DMS79 (cell line): Measurements from ENCODE around the gene TMED7.

Experiments
- DNase-seq: peaks from one replicate; lab custom pipeline; 2025; lab: John Stamatoyannopoulos, UW

TMED7 gene

DNA sequence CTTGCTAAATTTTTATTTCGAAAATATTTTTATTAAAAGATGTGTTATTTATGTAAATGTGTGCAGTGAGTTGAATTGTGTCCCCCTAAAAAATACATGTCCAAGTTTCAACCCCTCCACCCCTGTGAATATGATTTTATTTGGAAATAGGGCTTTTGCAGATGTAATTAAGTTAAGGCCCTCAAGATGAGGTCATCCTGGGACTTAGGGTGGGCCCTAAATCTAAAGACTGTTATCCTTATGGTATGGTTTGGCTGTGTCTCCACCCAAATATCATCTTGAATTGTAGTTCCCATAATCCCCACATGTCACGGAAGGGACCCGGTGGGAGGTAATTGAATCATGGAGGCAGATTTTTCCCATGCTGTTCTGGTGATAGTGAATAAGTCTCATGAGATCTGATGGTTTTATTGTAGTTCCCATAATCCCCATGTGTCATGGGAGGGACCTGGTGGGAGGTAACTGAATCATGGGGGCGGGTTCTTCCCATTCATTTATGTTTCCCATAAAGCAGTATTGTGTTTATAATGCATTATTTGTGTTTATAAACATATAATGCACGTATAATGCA lies 1.5 kb upstream of the TMED7 start:
- DNase-seq: no peak

DNA sequence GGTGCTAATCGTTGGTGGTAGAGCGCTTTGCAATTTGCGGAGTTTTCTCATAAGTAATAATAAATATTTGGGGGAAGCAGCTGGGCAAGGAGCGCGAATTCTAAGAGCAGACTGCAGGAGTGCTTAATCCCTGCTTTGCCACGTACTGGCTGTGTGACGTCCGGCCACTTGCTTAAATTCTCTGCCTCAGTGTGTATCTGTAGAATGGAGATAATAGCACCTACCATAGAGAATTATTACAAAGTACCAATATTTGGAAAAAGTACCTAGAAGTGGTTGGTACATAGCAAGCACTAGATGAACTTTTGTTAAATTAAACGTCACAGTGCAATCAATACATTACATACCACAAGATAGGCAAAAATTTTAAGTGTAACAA lies 598 bp upstream of the TMED7 start:
- no peak for DNase-seq

DNA sequence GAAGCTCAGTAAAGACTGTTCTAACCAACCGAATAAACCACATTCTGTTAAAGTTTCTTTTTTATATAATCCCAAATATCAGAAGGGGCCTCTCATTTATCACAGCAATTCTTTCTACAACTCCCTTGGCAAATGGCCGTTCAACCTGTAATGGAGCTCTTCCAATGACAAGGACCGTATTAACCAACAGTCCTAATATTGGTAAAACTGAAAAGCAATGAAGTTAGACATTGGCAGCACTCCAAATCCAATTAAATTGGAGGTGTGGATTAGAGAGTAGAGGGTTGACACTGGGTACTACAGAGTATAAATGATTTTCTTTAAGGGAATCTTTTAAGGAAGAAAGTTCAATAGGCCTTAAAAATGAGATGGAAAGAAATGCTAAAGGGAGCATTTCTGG lies 842 bp downstream of the TMED7 start:
- no peak for DNase-seq

DNA sequence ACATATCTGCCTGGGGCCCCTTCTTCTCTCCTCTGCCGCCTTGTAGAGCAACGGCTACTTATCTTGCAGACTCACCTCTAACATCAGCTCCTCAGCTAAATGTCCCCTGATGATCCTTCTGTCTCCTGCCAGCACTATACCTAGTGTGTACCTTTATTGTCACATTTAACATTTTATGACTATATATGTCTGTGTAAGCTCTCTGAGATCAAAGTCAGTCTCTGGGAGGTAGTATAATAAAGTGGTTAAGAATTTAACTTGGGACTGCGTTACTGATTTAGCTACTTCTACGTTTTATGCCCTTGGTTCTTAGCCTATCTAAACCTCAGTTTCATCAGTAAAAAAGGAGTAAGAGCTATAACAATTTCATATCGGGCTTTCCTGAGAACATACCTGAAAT lies 2.2 kb downstream of the TMED7 start:
- no peak for DNase-seq

DNA sequence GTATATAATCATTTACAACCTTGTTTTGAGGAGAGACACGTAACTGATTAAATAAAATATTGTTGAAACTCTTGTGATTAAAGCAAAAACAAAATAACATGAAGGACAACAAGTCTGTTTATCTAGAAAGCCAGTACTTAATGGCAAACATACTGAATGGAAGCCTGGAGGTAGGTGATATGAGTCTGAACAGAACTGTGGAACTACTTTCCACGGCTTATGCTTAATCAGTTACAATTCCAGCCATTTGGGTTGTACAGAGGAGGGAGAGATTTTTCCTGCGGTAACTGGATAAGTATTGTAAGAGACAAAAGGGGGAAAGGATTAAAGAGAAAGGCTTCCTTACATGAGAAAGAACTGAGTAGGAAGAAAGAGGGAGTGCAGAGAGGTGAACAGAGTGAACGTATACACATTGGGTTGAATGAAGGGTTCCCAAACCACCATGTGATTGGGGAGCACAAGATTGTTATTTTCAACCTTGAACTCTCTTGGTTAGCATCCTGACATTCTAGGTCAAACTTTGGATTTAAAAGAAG lies 4.4 kb downstream of the TMED7 start:
- no peak for DNase-seq

DNA sequence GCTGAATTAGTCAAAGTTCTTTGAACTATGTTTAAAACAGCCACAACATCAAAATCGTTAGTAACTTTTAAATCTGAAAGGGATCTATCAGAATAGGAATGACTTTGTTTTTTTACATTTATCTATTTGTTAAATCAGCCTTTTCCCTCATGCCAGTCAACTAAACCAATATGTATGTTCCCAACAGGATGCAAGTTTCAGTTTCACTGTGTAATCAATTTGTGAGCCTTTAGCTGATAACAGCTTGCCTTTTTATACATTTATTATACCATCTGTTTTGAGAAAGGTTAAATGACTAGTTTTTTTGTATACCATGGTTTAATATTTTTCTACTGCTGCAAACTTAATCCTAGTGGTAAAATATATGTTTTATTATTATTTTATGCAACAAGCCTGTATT lies 8.9 kb downstream of the TMED7 start:
- DNase-seq: no peak

DNA sequence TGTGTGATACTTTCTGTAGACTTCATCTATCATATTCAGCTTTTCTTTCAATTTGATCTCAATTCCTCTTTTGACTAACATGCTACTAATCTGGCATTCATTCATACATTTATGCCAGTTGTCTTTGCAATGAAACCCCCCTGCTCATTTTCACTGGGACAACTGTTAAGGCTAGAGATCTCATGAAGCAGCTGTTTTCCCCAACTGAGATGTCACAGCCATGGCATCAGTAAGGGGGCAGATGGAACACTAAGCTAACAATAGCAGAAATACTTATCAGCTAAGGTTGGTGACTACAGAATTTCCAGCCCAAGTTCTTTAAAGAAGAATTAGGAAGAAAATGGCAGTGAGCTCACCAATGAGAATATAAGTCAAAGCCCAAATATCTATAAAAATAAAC lies 9.4 kb downstream of the TMED7 start:
- no peak for DNase-seq

DNA sequence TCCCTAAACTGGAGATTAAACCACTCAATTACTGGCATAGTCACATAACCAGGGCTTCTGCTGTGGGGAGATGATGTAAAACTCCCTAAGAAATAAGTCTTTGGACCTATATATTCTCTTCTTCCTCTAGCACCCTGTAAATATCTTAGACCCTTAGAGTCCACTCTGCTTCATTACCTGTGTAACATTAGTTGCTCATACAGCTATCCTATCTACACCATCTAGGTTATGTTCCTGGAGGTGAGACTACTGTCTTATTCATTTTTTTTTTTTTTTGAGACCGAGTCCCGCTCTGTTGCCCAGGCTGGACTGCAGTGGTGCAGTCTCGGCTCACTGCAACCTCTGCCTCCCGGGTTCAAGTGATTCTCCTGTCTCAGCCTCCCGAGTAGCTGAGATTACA lies 14.0 kb downstream of the TMED7 start:
- no peak for DNase-seq

DNA sequence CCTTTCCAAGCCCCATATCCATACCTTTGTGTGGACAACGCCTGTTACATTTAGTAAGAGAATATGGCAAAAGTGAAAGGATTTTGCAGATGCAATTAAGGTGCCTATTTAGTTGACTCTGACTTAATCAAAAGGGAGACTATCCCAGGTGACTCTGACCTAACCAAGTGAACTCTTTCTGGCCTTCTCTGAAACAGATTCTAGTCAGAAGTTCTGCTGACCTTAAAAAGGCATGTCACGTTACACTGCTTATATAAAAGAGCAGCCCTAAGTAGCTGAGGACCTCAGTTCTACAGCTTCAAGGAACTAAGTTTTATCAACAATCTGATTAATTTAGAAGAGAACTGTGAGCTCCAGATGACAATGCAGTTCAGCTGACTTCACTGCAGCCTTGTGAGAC lies 17.9 kb downstream of the TMED7 start:
- no peak for DNase-seq

DNA sequence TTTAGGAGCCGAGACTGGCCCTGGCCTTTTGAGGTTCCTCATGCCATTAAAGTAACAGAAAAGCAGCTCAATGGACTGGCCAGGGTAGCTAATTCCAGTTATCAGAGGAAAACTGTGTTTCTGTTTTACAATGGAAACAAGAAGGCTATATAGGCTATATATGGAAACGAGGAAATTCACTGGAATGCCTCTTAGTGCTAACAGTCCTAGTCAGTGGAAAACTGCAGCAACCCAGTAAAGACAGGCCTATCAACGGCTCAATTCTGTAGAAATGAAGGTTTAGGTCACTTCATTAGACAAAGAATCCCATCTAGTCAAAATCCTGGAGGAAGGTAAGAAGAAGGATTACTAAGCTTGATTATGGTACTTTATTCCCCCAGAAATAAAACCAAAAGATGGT lies 20.4 kb downstream of the TMED7 start:
- no peak for DNase-seq

DNA sequence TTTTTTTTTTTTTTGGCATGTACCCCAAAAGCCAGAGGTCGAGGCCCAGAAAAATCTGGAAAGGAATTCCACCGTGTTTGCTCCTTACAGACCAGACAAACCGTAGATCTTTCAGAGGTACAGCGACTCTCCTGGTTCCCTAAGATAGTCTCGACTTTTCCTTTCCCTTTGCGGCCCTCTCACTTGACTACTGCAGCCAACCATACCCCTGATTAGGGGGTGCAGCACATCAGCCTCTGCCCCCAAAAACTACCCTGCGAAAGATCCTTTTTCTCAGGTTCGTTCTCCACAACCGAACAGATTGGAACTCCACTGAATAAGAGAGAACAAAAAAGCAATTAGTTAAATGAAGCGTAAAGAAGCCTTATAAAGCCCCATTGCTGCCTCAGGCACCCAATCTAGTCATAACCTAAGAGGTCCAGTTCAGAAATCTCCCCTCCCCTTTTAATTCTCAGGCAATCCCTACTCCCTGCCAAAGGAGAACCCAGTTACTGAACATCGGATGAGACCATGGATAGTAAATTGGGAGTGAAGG lies 23.2 kb downstream of the TMED7 start:
- DNase-seq: peak; percentile 11

DNA sequence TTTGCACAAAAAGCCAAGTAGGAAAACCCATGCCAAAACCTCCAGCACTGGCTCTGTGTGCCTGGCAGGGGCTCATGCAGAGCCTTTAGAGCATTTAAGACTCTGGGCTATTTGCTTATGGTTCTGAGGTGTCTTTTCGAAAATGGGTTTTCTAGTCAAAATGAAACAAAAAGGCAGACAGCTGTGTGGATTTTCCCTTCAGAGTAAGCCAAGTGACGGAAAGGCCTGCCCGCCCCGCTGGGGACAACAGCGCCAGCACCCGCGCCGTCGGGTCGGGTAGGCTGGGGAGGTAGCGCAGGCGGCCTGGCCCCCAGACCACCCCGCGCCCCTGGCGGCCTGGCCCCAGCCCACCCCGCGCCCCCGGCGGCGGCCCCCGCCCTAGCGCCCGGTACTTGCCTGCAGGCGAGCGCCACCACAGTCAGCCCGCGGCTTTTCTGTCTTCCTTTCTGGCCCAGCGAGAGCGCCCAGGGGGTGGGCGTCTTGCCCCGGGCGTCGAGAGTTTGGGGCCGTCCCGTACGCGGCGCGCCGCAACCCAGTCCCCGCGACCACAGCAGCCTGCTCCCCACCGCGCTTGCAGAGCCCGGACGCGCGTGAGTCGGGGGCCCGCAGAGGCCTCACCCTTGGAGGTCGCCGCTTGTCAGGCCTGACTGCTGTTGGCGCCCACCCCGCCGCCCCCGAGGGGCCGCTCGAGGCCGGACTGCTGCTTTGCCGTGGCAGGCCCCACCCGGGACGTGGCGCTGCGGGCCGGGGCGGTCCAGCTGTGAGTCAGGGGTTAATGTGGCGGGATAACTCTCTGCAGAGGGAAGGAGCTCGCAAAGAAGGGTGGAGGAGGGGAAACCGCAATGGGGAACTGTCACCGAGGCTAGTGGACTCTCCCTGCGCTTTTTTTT lies 23.9 kb downstream of the TMED7 start, which contains the start of gene TICAM2:
TICAM2 (minus strand) TSS at position 779 of the 890 bp plus-strand sequence. CDS start 21,223 bp downstream, outside the sequence.
- DNase-seq: no peak

DNA sequence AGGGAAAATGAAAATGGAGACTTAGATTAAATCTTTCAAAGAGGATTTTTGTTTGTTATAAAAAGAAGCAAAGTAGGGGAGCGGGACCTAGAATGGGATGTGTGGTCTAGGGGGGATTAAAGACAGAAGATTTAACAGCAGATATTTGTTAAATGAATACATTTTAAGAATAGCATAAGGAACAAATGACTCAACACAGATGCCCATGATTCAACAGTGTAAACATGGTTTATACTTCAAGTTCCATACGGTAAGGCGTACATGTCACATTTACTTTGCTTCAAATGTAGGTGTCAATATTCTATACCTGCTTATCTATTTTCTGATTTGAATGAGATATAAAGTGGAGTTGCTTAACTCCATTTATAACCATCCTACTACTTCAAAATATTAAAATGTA lies 25.1 kb downstream of the TMED7 start:
- DNase-seq: no peak

DNA sequence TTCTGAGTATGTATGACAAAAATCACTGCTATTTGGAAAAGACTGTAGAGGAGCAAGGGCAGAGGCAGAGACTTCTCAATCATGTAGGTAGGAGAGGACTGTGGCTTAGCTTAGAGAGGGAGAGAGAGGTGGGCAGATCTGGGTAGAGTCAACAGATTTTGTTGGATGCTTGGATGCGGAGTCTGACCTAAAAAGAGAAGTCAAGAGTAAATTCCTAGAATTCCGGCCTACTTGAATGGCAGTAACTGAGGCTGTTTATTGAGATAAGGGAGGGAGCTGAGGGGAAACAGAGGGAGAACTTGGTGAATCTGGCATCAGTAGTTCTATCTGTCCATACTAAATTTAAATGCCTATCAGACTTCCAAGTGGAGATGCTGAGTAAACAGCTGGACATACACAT lies 25.9 kb downstream of the TMED7 start:
- no peak for DNase-seq

DNA sequence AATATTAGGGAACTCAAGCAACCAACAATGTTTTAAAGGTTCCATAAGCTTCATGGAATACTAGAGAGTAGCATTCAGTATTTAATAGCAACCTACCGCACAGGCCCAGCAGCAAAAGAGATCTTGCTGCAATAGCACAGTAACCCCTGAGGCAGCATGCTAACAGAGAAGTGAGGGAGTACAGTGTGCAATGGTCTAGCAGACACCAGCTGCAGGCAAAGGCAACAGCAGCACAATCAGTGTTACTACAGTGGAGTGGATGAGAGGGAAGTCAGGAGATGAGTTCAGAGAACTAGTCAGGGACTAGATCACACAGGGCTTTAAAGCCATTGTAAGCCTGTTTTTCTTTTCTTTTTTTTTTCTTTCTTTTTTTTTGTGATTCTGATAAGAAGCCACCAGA lies 26.3 kb downstream of the TMED7 start:
- DNase-seq: no peak

DNA sequence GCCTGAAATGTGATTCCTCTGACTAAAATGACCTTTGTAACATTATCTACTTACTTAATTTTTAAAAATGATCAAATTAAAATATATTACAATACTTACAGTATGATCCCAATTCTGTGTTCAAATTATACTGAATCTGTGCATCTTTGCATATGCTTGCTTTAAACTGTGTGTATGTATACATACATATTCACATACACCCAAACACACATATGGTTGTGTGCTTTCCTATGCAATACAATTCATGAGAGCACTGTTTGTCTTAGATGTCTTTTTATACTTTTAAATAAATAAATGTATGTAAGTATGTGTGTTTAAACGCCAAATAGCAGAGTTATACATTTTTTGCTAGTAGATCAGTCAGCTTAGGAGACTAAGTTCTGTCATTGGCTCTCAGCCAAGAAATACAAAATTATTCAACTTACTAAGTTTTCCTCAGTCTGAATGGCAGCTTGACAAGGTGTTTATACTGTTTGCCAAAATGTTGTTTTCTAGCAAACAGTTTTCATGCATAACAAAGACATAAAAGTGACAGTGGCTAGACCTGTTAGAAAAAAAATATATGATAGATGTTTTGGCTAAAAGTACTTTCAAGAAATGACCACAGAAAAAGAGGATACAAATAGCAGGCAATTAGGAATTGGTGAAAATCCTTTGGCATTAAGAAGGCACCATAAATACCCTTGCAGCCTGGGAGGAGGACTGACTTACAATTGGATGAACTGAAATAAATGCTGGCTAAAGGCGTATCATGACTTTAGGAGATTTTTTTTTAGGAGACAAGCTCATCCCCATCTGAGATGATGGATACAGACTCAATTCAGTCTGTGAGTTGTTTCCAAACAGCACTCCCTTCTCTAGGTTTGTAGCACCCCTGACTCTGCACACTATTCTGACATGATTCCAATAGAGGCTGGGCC lies 31.4 kb downstream of the TMED7 start:
- no peak for DNase-seq

DNA sequence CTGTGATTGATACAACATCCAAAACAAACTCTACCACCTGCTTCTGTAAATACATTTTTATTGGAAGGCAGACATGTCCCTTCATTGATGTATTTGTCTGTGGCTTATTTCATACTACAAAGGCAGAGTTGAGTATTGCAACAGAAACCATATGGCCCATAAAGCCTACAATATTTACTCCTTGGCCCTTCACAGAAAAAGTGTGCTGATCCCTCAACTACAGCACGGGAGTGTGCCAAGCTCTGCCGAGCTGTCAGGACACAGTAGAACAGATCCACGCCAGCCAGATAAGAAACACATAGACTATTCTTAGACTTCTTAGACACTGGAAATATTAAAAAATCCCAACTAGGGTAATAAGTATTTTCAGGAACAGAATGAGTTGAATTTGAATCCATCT lies 36.8 kb downstream of the TMED7 start:
- DNase-seq: peak; percentile 48

DNA sequence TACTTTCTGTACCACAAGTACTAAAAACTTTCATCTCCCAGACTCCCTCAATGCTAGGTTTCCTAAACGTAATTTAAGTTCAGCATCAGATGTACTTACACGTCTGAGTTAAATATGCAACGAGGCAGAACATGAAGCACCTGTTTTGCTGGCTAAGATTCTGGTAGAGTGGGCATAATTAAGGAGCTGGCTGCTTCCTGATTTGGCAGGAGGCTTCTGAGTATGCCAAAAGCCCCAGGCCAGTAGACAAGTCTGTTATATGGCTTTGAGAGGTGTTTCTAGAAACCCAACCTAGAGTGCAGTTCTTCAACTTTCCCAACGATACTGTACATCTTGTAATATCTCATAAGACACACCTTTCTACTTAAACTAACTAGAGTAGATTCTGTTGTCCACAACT lies 37.2 kb downstream of the TMED7 start:
- DNase-seq: peak; percentile 76

DNA sequence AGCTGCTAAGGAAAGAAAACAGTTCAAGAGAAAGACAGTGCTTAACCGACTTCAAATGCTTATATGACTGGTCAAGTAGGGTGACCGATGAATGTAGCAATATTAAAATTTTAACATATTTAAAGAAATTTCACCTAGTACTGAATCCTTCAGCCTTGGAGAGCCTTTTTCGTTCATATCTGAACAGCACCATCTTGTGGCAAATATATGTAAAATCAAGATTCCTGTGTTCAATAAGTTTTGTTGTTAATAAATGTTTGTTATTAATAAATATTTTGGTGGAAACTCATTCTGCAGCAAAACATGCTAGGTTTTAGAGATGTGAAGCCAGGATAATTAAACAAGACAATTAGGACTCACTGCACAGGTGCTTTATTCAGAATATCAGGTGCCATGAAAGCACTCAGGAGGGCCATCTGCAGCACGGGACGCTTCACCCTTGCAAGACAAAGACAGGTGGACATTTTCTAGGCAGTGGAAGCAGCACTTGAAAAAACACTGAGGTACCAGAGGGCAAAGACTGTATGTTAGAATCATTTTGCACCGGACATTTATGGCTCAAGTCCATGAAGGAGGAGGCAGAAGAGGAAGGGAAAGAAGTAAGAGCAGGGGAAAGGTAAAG lies 39.2 kb downstream of the TMED7 start:
- no peak for DNase-seq

DNA sequence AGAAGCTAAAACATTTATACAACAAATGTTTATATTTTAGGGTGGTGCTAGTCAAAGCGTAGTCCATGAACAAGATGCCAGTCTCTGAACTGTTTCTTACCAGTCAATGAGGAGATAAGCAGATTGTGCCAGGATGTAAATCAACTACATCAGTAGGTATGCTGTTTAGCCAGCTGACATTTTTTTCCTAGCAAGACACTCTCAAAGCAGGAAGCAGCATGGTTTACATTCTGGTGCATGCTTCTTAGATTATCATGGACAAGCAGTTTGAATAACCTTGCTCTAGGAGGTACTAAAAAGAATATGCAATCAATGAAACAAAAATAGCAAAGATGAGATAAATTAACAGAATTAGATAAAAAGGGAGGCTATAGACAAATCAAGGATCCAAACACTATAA lies 40.6 kb downstream of the TMED7 start:
- DNase-seq: no peak

DNA sequence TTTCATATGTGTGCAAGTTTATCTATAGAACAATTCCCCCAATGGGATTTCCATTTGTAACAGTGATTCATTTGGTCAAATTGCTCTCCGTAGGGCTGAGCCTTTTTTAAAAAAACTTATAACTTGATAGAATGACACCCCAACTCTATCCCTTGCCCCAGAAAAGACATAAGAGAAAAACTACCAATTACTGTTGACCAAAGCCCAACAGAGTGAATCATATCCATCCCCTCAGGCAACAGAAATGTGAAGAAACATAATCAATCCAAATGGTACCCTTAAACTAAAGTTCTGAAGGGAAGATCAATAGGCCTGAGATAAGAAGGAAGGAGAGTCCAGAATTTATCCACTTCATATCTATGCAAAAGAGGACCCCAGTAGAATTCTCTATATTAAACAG lies 41.3 kb downstream of the TMED7 start:
- no peak for DNase-seq

DNA sequence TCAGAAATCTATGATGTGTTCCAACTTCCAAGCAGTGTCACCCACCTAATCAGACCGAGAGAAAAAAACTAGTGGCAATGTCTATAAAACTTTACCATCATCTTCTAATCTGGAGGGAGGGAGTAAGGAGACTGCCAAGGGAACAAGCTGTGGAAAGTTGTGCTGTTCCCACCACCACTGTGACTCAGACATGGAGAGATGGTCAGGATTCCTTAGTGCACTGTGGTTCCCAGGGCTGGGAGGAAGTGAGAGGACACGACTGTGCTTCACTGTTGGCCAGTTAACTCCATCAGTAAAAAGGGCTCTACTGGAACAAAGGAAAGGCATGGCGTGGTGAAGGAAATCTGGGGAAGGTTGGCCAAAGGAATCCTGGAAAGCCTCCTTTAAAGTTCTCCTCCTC lies 42.4 kb downstream of the TMED7 start:
- no peak for DNase-seq
